RWPE1 (cell line): ENCODE results near the gene CDK16.

Experiments used
- CTCF ChIA-PET: fragments of 350-600 bp; sonication (Branson Sonifier 250); formaldehyde crosslinking; extraction: SDS; loops from one replicate; lab custom pipeline; 2021; lab: Yijun Ruan, JAX
- POLR2A ChIA-PET: fragments of 400-600 bp; formaldehyde crosslinking; extraction: SDS; loops from one replicate; lab custom pipeline; 2020; ENCODE audit warnings: antibody characterized with exemption; ENCODE audit not compliant: low non-redundant PET; lab: Yijun Ruan, JAX
- DNase-seq: peaks from one replicate; pipeline ENCODE4 v3.0.0; 2012; ENCODE audit warnings: low spot score
- H3K27ac ChIP-seq: fragments of 450-650 bp; 2 replicates; pipeline ENCODE4 v1.5.1; 2017
- CTCF ChIP-seq: fragments of 450-650 bp; conservative IDR thresholded peaks from 2 replicates; pipeline ENCODE4 v1.5.1; 2017; ENCODE audit warnings: low read depth, mild to moderate bottlenecking

Gene CDK16

DNA sequence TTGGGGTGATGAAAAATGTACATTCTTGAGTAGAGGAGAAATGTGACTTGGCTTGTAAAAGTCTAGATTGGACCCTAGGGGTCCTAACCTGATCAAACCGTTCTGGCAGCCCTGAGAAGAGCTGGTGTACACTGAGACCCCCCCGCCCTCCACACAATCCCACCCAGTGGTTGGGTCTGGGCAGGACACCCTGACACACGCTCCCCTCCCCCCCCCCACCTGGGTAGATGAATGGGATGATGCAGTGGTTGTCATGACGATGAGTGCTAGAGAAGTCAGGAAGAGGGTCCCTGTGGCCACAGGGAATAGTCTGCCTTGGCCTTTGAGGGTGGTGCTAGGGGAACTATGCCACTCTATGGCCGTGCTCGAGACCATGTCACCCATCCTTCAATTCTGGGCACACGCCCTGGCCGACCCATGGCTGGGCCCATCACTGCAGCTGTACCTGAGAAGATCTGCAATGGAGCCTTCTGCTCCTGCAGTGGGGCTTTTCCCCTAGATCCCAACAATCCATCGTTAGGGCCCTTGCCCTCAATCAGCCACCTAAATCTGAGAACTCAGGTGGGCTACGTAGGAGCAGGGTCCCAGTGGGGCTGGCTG, 4.4 kb downstream of the CDK16 start:
- no peak overlapping the region for H3K27ac ChIP-seq
- TF ChIP-seq CTCF = no peak
- POLR2A ChIA-PET = no interaction called here
- no peak for DNase-seq
- CTCF ChIA-PET = no interaction called here

DNA sequence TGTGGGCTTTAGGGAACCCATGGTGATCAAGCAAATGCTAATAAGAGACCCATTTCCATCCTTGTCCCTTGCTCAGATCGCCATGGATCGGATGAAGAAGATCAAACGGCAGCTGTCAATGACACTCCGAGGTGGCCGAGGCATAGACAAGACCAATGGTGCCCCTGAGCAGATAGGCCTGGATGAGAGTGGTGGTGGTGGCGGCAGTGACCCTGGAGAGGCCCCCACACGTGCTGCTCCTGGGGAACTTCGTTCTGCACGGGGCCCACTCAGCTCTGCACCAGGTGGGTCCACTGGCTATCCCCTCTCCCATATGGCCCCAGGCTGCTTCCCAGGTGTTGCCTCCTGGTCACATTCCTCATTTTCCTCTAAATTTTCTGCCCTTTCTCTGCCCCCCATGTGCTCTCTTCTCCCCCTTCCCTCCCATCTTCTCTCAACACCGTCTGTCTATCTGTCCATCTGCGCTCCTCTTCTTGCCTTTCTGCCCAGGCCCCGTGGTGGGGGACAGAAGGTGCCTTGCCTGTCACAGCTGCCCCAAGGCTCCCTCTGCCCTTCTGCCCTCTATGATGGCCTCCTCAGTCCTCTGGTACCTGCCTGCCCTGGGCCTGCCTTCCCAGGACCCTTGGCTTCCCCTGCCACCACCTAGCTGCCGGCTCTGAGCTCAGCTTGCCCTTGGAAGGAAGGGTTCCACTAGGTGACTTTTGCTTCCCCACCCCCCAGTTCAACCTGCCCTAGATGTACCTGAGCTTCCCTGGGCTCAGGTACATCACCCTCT, 5.2 kb downstream of the CDK16 start:
- ChIA-PET POLR2A (no interaction called here), CTCF (no interaction called here)
- TF ChIP-seq CTCF = no peak
- no peak overlapping the region for H3K27ac ChIP-seq
- DNase-seq = no peak

- TF ChIP-seq CTCF = no peak
- ChIA-PET POLR2A (no interaction called here), CTCF (no interaction called here)
Measured at GRCh38 chrX:47224266-47224895, 5.9 kb downstream of the CDK16 start.

DNA sequence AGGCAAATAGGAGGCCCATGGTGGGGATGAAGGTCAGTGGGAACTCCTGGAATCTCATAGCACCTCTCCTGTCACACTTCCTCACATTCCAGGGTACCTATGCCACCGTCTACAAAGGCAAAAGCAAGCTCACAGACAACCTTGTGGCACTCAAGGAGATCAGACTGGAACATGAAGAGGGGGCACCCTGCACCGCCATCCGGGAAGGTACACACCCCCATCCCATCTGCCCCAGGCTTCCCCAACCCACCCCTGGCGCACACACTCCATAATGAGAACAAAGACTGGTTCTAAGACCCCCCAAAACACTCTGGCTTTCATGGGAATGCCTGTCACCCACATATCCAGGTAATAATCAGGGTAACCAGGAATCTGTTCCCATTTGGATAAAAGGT, 6.4 kb downstream of the CDK16 start:
- H3K27ac ChIP-seq = no peak overlapping the region
- POLR2A ChIA-PET = no interaction called here
- no peak for TF ChIP-seq CTCF
- CTCF ChIA-PET = interaction anchor here (0.6 kb wide), 1 partner anchor 404 kb away, joined by 4 read pairs; no protein-coding TSS in a partner anchor
- DNase-seq = no peak

More at GRCh38 chrX:47224266-47224895, 5.9 kb downstream of the CDK16 start:
- DNase-seq = no peak
- H3K27ac ChIP-seq = no peak overlapping the region

DNA sequence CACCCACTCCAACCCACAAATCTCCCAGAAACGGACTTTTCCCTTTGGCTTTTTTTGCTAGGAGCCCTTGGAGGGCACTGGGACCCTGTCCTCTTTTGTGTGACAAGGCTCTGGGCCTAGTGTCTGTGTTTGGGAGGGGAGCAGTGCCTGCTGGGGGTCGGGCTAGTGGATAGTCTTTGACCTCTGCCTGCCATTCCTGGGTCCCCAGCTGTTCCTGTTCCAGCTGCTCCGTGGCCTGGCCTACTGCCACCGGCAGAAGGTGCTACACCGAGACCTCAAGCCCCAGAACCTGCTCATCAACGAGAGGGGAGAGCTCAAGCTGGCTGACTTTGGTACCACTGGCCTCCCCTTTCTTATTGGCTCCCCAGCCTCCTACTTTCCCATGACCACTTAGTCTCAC, 7.6 kb downstream of the CDK16 start:
- H3K27ac ChIP-seq = peak overlapping the region; percentile 9; the same call in 1 of the 2 replicates
- DNase-seq = no peak
- TF ChIP-seq CTCF = no peak
- ChIA-PET POLR2A (no interaction called here), CTCF (no interaction called here)

DNA sequence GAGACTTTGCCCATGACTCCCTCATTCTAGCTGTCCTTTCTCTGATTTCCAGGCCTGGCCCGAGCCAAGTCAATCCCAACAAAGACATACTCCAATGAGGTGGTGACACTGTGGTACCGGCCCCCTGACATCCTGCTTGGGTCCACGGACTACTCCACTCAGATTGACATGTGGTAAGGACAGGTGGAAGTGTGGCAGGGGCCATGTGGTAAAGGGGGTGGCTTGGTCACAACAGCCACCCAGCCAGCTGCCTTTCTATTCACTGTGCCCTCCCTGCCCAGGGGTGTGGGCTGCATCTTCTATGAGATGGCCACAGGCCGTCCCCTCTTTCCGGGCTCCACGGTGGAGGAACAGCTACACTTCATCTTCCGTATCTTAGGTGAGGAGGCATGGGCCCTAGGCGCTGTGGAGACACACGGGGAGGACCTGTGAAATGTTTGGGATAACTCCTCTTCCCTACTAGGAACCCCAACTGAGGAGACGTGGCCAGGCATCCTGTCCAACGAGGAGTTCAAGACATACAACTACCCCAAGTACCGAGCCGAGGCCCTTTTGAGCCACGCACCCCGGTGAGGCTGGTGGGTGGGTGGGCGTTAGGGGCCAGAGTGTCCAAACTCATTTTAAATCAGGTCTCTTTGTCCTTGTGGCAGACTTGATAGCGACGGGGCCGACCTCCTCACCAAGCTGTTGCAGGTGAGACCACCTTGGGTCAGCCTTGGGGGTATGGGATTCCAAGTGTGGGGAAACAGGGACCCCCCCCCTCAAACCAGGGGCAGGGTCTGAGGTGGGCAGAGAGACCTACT, 8.3 kb downstream of the CDK16 start:
- no peak for TF ChIP-seq CTCF
- DNase-seq = no peak
- CTCF ChIA-PET = no interaction called here
- peak overlapping the region; percentile 9; the same call in 1 of the 2 replicates for H3K27ac ChIP-seq
- POLR2A ChIA-PET = no interaction called here
